GM19328 (cell line): Measurements from ENCODE around the gene ABCA1.
"Not testable (repeated sequence)": the region's sequence is repeated elsewhere in the genome, so short reads cannot be mapped to it uniquely, and the experiment has no call there.

Source experiments
- ATAC-seq: cut with Tn5 transposase; IDR thresholded peaks from one replicate; pipeline ENCODE4 v1.9.1; 2021; ENCODE audit warnings: mild to moderate bottlenecking, moderate library complexity; ENCODE audit not compliant: unreplicated experiment

ABCA1 gene

GRCh38 chr9:104871961-104872527, 55.9 kb downstream of the ABCA1 start:
- ATAC-seq: no peak

GRCh38 chr9:104869811-104870210, 58.1 kb downstream of the ABCA1 start:
- ATAC-seq: no peak

GRCh38 chr9:104868687-104869404, 59.1 kb downstream of the ABCA1 start:
- peak; percentile 74 for ATAC-seq

GRCh38 chr9:104868303-104868686, 59.7 kb downstream of the ABCA1 start:
- ATAC-seq: no peak

- no peak for ATAC-seq
Observed at GRCh38 chr9:104866191-104866590, 61.8 kb downstream of the ABCA1 start.

- no peak for ATAC-seq
Observed at GRCh38 chr9:104864675-104865104, 63.3 kb downstream of the ABCA1 start.

- ATAC-seq: peak; percentile 95
Observed at GRCh38 chr9:104863180-104863883, 64.6 kb downstream of the ABCA1 start.

- ATAC-seq: no peak
Observed at GRCh38 chr9:104861397-104861796, 66.6 kb downstream of the ABCA1 start.

- no peak for ATAC-seq
Observed at GRCh38 chr9:104860263-104860662, 67.7 kb downstream of the ABCA1 start.

- ATAC-seq: no peak
Observed at GRCh38 chr9:104858846-104859245, 69.1 kb downstream of the ABCA1 start.

GRCh38 chr9:104858271-104858670, 69.7 kb downstream of the ABCA1 start:
- ATAC-seq: no peak

GRCh38 chr9:104856413-104856941, 71.5 kb downstream of the ABCA1 start:
- no peak for ATAC-seq

- no peak for ATAC-seq
Observed at GRCh38 chr9:104855807-104856206, 72.1 kb downstream of the ABCA1 start.

GRCh38 chr9:104855258-104855657, 72.7 kb downstream of the ABCA1 start:
- ATAC-seq: not testable (repeated sequence)

GRCh38 chr9:104854613-104855012, 73.3 kb downstream of the ABCA1 start:
- no peak for ATAC-seq

- no peak for ATAC-seq
Observed at GRCh38 chr9:104853683-104854082, 74.3 kb downstream of the ABCA1 start.

GRCh38 chr9:104853159-104853558, 74.8 kb downstream of the ABCA1 start:
- ATAC-seq: no peak

GRCh38 chr9:104851546-104851920, 76.4 kb downstream of the ABCA1 start:
- ATAC-seq: no peak

- ATAC-seq: no peak
Observed at GRCh38 chr9:104850786-104851545, 77.0 kb downstream of the ABCA1 start.

GRCh38 chr9:104849023-104849422, 78.9 kb downstream of the ABCA1 start:
- no peak for ATAC-seq

GRCh38 chr9:104844710-104845109, 83.2 kb downstream of the ABCA1 start:
- no peak for ATAC-seq
